Stimulated activated CD8-positive, alpha-beta memory T cell treated with anti-CD3 and anti-CD28 coated beads, Interleukin-7, amount 100 ng/mL, for 48 hours (primary cell): ENCODE results near the gene OR5A1.
"Not testable (repeated sequence)": the region's sequence is repeated elsewhere in the genome, so short reads cannot be mapped to it uniquely, and the experiment has no call there.

Source experiments
- DNase-seq, 2 donors: peaks; one replicate each; pipeline ENCODE4 v3.0.0-alpha.2; 2020; ENCODE audit warnings: low read depth in 1 of 2; ENCODE audit errors: extremely low read depth in 1 of 2

Gene OR5A1

GRCh38 chr11:59436169-59436568 is at the start of gene OR5A1:
Gene OR5A1, plus strand, starts transcription at chr11:59436469. Its CDS starts 6,700 bp downstream, at chr11:59443169.
- DNase-seq: no peak

- no peak for DNase-seq
Observed at GRCh38 chr11:59394186-59394585, 42.1 kb upstream of the OR5A1 start.

- DNase-seq: no peak
Observed at GRCh38 chr11:59400461-59401261, 35.6 kb upstream of the OR5A1 start.

DNA sequence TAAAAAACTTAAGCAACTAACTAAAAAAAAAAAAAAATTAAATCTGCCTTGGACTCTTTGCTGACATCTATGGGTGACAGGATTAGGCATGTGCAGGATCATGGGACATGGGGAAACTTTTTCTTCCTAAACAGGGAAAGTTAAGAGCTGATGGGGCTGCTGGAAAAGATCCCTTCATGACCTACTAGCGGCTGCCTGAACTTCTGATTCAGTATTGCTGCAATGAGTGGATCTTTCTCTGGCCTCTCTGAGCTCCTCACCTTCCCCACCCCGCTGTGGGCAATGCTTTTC is 35.1 kb upstream of the OR5A1 start:
- no peak for DNase-seq

DNA sequence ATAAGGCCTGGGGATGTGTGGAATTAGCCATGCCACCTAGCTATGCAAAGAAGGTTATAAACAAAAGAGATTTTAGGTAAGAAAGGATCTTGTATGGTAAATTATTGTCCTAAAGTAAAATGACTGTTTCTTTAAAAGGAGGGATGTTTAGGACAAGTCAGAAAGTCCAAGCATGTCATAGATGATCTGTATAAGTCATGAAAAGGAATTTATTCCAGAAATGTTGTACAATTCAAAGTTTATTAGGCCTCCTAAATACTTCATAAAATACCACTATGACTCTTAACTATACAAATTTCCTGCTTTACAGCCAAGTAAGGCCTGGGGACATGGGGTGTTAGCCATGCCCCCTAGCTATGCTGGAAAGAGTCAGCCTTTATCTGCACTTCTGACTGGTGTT is 32.7 kb upstream of the OR5A1 start:
- DNase-seq: no peak

DNA sequence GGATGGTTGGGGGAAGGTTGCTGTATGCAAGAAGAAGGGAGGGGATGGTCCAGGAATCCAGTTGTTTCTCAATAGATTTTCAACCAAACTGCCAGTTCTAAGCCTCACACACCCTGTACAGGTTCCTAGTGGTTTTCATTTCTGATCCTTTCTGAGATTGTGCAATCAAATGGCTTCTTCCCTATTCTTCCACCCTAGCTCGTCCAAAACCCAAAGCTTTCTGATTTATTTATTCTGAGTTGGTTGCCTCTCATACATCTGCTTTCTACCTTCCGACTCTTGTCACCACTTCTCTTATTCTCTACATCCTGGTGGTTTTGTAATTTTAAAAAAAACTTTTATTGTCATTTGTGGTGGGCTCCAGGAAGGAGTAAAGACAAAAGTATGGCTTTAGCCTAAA is 22.6 kb upstream of the OR5A1 start:
- DNase-seq: no peak

- DNase-seq: no peak
Observed at GRCh38 chr11:59415111-59415510, 21.2 kb upstream of the OR5A1 start.

GRCh38 chr11:59416613-59417012 is 19.7 kb upstream of the OR5A1 start:
- no peak for DNase-seq

DNA sequence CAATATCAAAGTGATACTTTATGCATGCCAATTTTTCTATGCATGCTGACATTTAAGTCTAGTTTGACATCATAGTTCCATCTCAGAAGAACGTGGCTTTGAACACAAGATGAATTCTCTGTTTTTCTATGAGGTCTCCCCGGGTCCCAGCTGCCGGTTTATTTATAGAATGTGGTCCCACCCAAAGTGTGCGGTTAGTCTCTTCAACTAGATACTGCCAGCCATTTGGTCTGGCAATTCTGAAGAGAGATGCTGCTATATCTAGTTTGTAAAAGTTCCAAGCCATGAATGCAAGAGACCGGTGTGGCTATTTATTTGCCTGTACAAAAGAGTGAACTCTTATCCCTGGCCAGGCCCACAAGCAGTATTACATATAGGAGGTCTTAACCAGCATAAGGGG is 19.2 kb upstream of the OR5A1 start:
- no peak for DNase-seq

GRCh38 chr11:59418156-59418555 is 18.1 kb upstream of the OR5A1 start:
- DNase-seq: no peak

DNA sequence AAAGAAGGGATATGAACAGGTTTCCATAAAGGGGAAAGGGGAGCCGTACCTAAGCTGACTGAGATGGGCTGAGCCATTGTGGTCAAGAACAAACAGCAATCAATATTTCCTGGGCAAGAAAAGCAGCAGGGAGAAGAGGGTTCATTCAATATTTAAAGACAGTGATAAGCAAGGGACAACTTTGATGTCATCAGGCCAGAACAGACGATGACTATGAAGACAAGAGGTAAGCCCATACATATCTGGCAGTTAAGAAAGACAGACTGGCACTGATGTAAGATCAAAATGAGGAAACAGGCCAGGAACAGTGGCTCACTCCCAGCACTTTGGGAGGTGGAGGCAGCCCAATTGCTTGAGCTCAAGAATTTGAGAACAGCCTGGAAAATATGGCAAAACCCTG is 12.4 kb upstream of the OR5A1 start:
- DNase-seq: no peak

GRCh38 chr11:59425131-59425530 is 11.1 kb upstream of the OR5A1 start:
- DNase-seq: no peak

GRCh38 chr11:59426361-59427067 is 9.8 kb upstream of the OR5A1 start, which contains the start of gene OR5A2:
Gene OR5A2, minus strand, starts transcription at chr11:59426413. Its CDS starts 3,460 bp downstream, at chr11:59422953.
- DNase-seq: no peak

GRCh38 chr11:59427068-59427382 is 9.2 kb upstream of the OR5A1 start:
- no peak for DNase-seq

DNA sequence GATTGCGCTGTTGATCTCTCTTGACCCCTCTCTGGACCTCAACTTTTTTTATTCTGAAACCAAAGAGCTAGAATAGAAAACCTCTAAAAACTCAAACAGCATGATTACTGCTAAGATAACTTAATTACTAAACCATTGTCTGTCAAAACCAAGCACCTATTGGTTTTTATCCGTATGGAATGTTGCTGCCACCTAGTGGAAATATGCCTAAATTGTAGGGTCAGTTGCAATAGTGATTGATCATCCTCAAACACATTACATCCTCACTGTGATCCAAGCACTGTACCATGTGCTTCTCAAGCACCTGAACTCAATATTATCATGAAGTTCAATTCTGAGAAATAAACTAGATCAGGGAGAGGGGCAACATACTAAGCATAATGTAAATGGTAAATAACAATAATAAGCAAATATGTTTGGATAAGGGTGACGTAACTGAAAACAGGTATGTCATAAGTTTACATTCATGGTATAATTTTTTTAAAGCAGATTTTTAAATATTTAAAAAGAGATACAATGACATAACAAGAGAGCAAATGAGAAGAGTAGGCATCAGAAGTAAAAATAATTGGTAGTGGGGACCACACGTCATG is 6.2 kb upstream of the OR5A1 start:
- DNase-seq: peak in 1 of 2 donors; percentile 10

DNA sequence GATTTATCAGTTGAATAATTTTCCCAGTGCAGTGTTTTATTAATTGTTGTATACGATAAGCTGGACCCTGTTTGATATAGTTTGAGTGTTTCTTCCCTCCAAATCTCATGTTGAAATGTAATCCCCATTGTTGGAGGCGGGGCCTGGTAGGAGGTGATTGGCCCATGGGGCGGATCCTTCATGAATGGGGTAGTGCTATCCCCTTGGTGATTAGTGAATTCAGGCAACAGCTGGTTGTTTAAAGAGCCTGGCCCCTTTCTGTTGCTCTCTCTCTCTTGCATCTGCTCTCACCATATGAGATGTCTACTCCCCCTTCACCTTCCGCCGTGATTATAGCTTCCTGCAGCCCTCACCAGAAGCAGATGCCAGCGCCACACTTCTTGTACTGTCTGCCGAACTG is 1.5 kb downstream of the OR5A1 start:
- no peak for DNase-seq

- DNase-seq: not testable (repeated sequence)
Observed at GRCh38 chr11:59445624-59446023, 9.4 kb downstream of the OR5A1 start.

GRCh38 chr11:59448484-59448883 is 12.2 kb downstream of the OR5A1 start:
- DNase-seq: no peak

DNA sequence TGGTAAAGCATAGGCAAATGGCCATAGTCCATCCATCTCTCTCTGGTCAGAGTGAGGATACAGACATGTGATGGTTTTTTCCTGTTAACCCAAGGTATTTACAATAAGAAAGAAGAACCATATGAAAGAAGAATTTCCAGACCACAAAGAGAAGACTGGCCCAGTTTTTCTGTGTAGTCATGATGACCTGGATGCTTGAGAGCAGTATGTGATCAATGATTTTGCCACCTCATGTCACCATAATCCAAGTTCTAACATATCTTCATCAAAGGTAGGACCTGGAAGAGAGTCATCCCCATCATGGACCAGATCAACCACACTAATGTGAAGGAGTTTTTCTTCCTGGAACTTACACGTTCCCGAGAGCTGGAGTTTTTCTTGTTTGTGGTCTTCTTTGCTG is 20.4 kb downstream of the OR5A1 start, which contains the start of gene OR4D6:
Gene OR4D6 (plus strand): TSS at position 301 of the 400 bp plus-strand sequence. CDS start 0 bp downstream, at position 301.
- DNase-seq: no peak

DNA sequence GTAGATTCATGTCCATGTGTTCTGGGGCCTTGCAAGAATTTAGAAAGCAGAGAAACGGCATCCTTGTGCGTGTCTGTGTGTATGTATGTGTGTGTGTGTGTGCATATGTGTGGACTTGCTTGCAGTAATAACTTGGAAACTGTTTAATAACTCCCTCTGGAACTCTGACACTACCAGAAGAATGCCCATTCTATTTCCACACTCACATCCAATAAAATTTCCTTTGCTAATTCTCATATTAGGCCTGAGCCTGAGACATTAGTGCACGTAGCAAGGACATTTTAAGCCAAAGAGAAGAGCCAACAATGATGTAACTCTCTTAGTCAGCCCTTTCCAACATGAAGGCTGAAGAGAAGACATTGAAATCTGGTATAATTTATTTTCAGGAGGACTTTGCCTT is 23.6 kb downstream of the OR5A1 start:
- DNase-seq: no peak

- DNase-seq: no peak
Observed at GRCh38 chr11:59463190-59463641, 26.9 kb downstream of the OR5A1 start.

DNA sequence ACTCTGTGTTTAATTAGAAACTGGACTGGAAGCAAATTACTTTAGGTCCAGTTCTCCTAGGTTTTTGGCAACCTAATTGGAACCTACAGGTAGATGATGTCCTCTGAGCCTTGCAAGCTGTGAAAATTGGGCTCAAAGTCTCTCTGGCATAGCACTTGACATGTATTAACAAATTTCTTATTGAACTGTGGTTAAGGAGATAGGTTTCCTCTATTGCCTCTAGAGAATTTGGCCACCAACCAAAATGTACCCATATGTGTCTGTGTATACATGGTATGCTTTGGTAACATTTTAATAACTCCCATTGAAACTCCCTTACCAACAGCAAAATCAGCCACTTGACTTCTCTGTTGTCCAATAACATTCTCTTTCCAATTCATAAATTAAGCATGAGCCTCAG is 36.7 kb downstream of the OR5A1 start, which contains the start of gene OR4D10:
Gene OR4D10 (plus strand): TSS at position 301 of the 400 bp plus-strand sequence. CDS start 4,115 bp downstream, outside the sequence.
- no peak for DNase-seq
